Panc1 (cell line): ENCODE results near the gene TMEM217. TPM values are rescaled to one million over a fixed set of nuclear protein-coding genes. Genes with fewer than 3 reads are reported as not detected.

Source experiments
- ATAC-seq: fragments of 200-7000 bp; cut with Tn5 transposase; 2 replicates; pipeline ENCODE4 v1.9.1; 2020; ENCODE audit warnings: mild to moderate bottlenecking, moderate library complexity
- BruUV-seq: library from RNA; stranded (reverse); fragments of 400-500 nt; replicated peaks from 2 replicates; lab custom pipeline; 2021; lab: Mats Ljungman, UMichigan
- CTCF ChIA-PET: fragments of 300-600 bp; sonication (Branson Sonifier 250); formaldehyde crosslinking; loops from one replicate; lab custom pipeline; 2022; ENCODE audit warnings: antibody characterized with exemption; lab: Charles Lee
- POLR2A ChIA-PET: fragments of 300-600 bp; sonication (Branson Sonifier 250); formaldehyde crosslinking; loops from one replicate; lab custom pipeline; 2022; ENCODE audit warnings: antibody characterized with exemption; lab: Charles Lee
- DNase-seq: peaks from one replicate; pipeline ENCODE4 v3.0.0-alpha.2; 2010; ENCODE audit warnings: low read depth, low spot score
- H3K27ac ChIP-seq: 2 replicates; pipeline ENCODE4 v1.5.1; 2011; ENCODE audit warnings: mild to moderate bottlenecking, low read length, inconsistent platforms
- H3K27me3 ChIP-seq: fragments of 200-500 bp; sonication (Bioruptor generic); 2 replicates; pipeline ENCODE4 v1.6.0; 2014; ENCODE audit warnings: low read length, inconsistent platforms; ENCODE audit not compliant: control insufficient read depth, insufficient read depth
- H3K36me3 ChIP-seq: fragments of 200-500 bp; sonication (Bioruptor generic); 2 replicates; pipeline ENCODE4 v1.5.1; 2014; ENCODE audit warnings: inconsistent platforms, mild to moderate bottlenecking, low read length, moderate library complexity; ENCODE audit not compliant: control insufficient read depth, insufficient read depth
- H3K4me1 ChIP-seq: 2 replicates; pipeline ENCODE4 v1.5.1; 2011; ENCODE audit warnings: inconsistent platforms, mild to moderate bottlenecking, low read length, moderate library complexity; ENCODE audit not compliant: control insufficient read depth, insufficient read depth
- H3K4me3 ChIP-seq, 2 experiments: 2 replicates each; pipeline ENCODE4 v1.5.1; 2011 to 2012; ENCODE audit warnings: low read depth in 2 of 2, low read length in 2 of 2, mild to moderate bottlenecking in 2 of 2, inconsistent platforms in 1 of 2, moderate library complexity in 1 of 2
- H3K9me3 ChIP-seq: fragments of 200-500 bp; sonication (Bioruptor generic); 2 replicates; pipeline ENCODE4 v1.5.1; 2014; ENCODE audit warnings: low read depth, mild to moderate bottlenecking, inconsistent platforms, low read length, moderate library complexity; ENCODE audit not compliant: control insufficient read depth, insufficient read depth
- CTCF ChIP-seq: fragments of 450-650 bp; IDR thresholded peaks from 2 replicates; pipeline ENCODE4 v1.5.1; 2017; ENCODE audit warnings: mild to moderate bottlenecking
- POLR2AphosphoS5 ChIP-seq: IDR thresholded peaks from 2 replicates; pipeline ENCODE4 v1.6.1; 2012; ENCODE audit warnings: mild to moderate bottlenecking, low read depth, low read length, moderate library complexity
- REST ChIP-seq, 2 experiments: IDR thresholded peaks; 2 replicates each; pipeline ENCODE4 v1.6.1; 2011 to 2012; ENCODE audit warnings: low read depth in 2 of 2, control low read depth in 1 of 2, low read length in 1 of 2, mild to moderate bottlenecking in 1 of 2, moderate library complexity in 1 of 2; ENCODE audit not compliant: insufficient read depth in 1 of 2
- SIN3A ChIP-seq: IDR thresholded peaks from 2 replicates; pipeline ENCODE4 v1.6.1; 2012; ENCODE audit warnings: low read depth, mild to moderate bottlenecking, low read length, moderate library complexity, borderline replicate concordance; ENCODE audit not compliant: insufficient read depth
- TCF7L2 ChIP-seq: IDR thresholded peaks from 2 replicates; pipeline ENCODE4 v1.6.1; 2011; ENCODE audit warnings: mild to moderate bottlenecking, low read depth, low read length, inconsistent platforms
- in situ Hi-C: cut with HindIII; loops from 2 replicates; pipeline ENCODE4 v1.10.0; 2016; ENCODE audit warnings: low sequenced_read_pairs, low pct_unique_long_range_greater_than_20kb
- intact Hi-C: fragments of 100-400 bp; cut with micrococcal nuclease; formaldehyde crosslinking; loops from one replicate; pipeline ENCODE4 v1.10.0; 2022; ENCODE audit not compliant: unreplicated experiment
- total RNA-seq: library from RNA; stranded (reverse); gene quantifications from one replicate; pipeline ENCODE4 v1.2.1, GENCODE V29; 2021; ENCODE audit not compliant: unreplicated experiment

TMEM217 gene
- total RNA-seq, 1 experiment from 2014 or later = 4.0 TPM

- in situ Hi-C loops = no loop called here
- DNase-seq = peak; percentile 92
- TF ChIP-seq CTCF = no peak
- no peak for TF ChIP-seq SIN3A
- TF ChIP-seq REST (IDR thresholded peaks at IDR 0.05; ENCODE audit: insufficient read depth in 1 of 2, low read depth in 2 of 2, low read length in 1 of 2) = no peak
- no peak for TF ChIP-seq POLR2AphosphoS5
- no peak for TF ChIP-seq TCF7L2
- Histone ChIP-seq H3K9me3 (no peaks in the 10 kb centered on the region), H3K4me1 (peaks cover 16% of the 10 kb centered on the region), H3K36me3 (no peaks in the 10 kb centered on the region), H3K27me3 (no peaks in the 10 kb centered on the region), H3K4me3 (no peak overlapping the region), H3K27ac (peak overlapping the region; percentile 30)
- CTCF ChIA-PET = interaction anchor here (0.5 to 0.6 kb wide), 2 partner anchors 58 to 190 kb away, joined by 4 to 5 read pairs; no protein-coding TSS in a partner anchor
- intact Hi-C loops = no loop called here
- POLR2A ChIA-PET = interaction anchor here (0.5 kb wide), 1 partner anchor 140 kb away, joined by 3 read pairs; no protein-coding TSS in a partner anchor
- BruUV-seq = no TSS peak
- peak; percentile 76 for ATAC-seq
Measured at GRCh38 chr6:37242429-37243052, 15.4 kb downstream of the TMEM217 start.

GRCh38 chr6:37241775-37242428 lies 16.0 kb downstream of the TMEM217 start:
- no peak for DNase-seq

More at GRCh38 chr6:37241775-37242428, 16.0 kb downstream of the TMEM217 start:
- intact Hi-C loops (no loop called here), in situ Hi-C loops (no loop called here)
- Histone ChIP-seq H3K4me3 (no peak overlapping the region), H3K36me3 (no peaks in the 10 kb centered on the region), H3K27ac (peak overlapping the region; percentile 30; the same call in 1 of the 2 replicates), H3K27me3 (no peaks in the 10 kb centered on the region), H3K9me3 (no peaks in the 10 kb centered on the region), H3K4me1 (peaks cover 16% of the 10 kb centered on the region)
- ChIA-PET CTCF (interaction anchor here (0.5 kb wide), 1 partner anchor 190 kb away, joined by 5 read pairs; no protein-coding TSS in a partner anchor), POLR2A (interaction anchor here (0.7 kb wide), 1 partner anchor 82 kb away, joined by 3 read pairs; no protein-coding TSS in a partner anchor)
- BruUV-seq = no TSS peak
- ATAC-seq = no peak
- no peak for TF ChIP-seq TCF7L2
- no peak for TF ChIP-seq POLR2AphosphoS5
- TF ChIP-seq SIN3A = no peak
- TF ChIP-seq CTCF = no peak
- no peak for TF ChIP-seq REST (IDR thresholded peaks at IDR 0.05; ENCODE audit: insufficient read depth in 1 of 2, low read depth in 2 of 2, low read length in 1 of 2)
